Spleen (tissue), 11 donors: Measurements from ENCODE around the gene TBCE. TPM values are rescaled to one million over a fixed set of nuclear protein-coding genes. Genes with fewer than 3 reads are reported as not detected.

Experiments
- DNase-seq: peaks from one replicate; pipeline ENCODE4 v3.0.0-alpha.2; 2020
- H3K27ac ChIP-seq, 8 donors: fragments of 200-600 bp; sonication (generic) in 7 of 8; 1 replicate in 4 of 8; 2 replicates in 4 of 8; pipeline versions ENCODE4 v1.5.0 to v1.8.0; 2016 to 2021; ENCODE audit warnings: inconsistent platforms in 4 of 8, mild to moderate bottlenecking in 4 of 8, moderate library complexity in 1 of 8
- H3K27me3 ChIP-seq, 7 donors: fragments of 200-600 bp; sonication (generic) in 6 of 7; replicated peaks in 1 of 7; 1 replicate in 4 of 7; 2 replicates in 3 of 7; pipeline versions ENCODE4 v1.5.0 to v1.8.0; 2016 to 2021; ENCODE audit warnings: inconsistent platforms in 3 of 7, mild to moderate bottlenecking in 1 of 7
- H3K36me3 ChIP-seq, 6 donors: fragments of 200-600 bp; sonication (generic) in 5 of 6; 1 replicate in 4 of 6; 2 replicates in 2 of 6; pipeline versions ENCODE4 v1.5.0 to v1.8.0; 2016 to 2021; ENCODE audit warnings: inconsistent platforms in 2 of 6
- H3K4me1 ChIP-seq, 6 donors: fragments of 200-600 bp; sonication (generic) in 5 of 6; 1 replicate in 3 of 6; 2 replicates in 3 of 6; pipeline versions ENCODE4 v1.5.0 to v1.8.0; 2016 to 2021; ENCODE audit warnings: inconsistent platforms in 3 of 6
- H3K4me3 ChIP-seq, 8 donors: fragments of 200-600 bp; sonication (generic) in 7 of 8; 1 replicate in 4 of 8; 2 replicates in 4 of 8; pipeline versions ENCODE4 v1.5.0 to v1.8.0; 2016 to 2021; ENCODE audit warnings: inconsistent platforms in 4 of 8, mild to moderate bottlenecking in 4 of 8, moderate library complexity in 2 of 8
- H3K9me3 ChIP-seq, 8 donors: fragments of 200-600 bp; sonication (generic) in 7 of 8; 1 replicate in 4 of 8; 2 replicates in 4 of 8; pipeline versions ENCODE4 v1.5.0 to v1.8.0; 2016 to 2021; ENCODE audit warnings: inconsistent platforms in 4 of 8
- CTCF ChIP-seq, 11 experiments: fragments of 200-600 bp in 7 of 11; fragments of 450-650 bp in 4 of 11; sonication (generic) in 4 of 11; IDR thresholded peaks in 8 of 11; conservative IDR thresholded peaks in 3 of 11; 1 replicate in 7 of 11; 2 replicates in 4 of 11; pipeline versions ENCODE4 v1.4.0 to v1.8.0; 2016 to 2021; ENCODE audit warnings: antibody characterized with exemption in 11 of 11, inconsistent platforms in 4 of 11, mild to moderate bottlenecking in 1 of 11
- POLR2A ChIP-seq, 3 donors: fragments of 450-650 bp; IDR thresholded peaks; one replicate each; pipeline ENCODE4 v1.5.1; 2017; ENCODE audit warnings: antibody characterized with exemption in 3 of 3, mild to moderate bottlenecking in 1 of 3
- POLR2AphosphoS5 ChIP-seq, 3 donors: sonication (generic); formaldehyde crosslinking; IDR thresholded peaks; one replicate each; pipeline ENCODE4 v1.5.1; 2017; ENCODE audit warnings: antibody characterized with exemption in 3 of 3
- WGBS, 5 donors: extraction: QIAGEN DNeasy Blood & Tissue Kit in 3 of 5; methylation state at CpG; one replicate each; pipeline versions ENCODE4 v1.1.5 to v1.1.7; 2013 to 2018; 5-methylcytosine and 5-hydroxymethylcytosine counted together
- intact Hi-C: fragments of 100-400 bp; cut with DNase I; formaldehyde crosslinking; loops from one replicate; pipeline ENCODE4 v1.15.0; 2023; ENCODE audit warnings: low total_unique reads
- polyA plus RNA-seq, 3 donors: library from polyadenylated mRNA; stranded (reverse); fragments of 200-250 nt; gene quantifications; one replicate each; pipeline ENCODE4 v1.2.1, GENCODE V29; 2013
- total RNA-seq, 7 donors: library from RNA; depleted of rRNA in 3 of 7; stranded (reverse); fragments of >200 nt in 3 of 7; fragmentation: NEBNext Ultra II Directional in 4 of 7; extraction: Animal tissue kit (Norgen Biotek cat#: 25700) in 4 of 7; gene quantifications; one replicate each; pipeline versions ENCODE4 v1.1.0 to v1.2.1, GENCODE V29; 2016 to 2021
- donor health status: healthy with polysubstance abuse.
- donor health status: DM: no; HTN: no; CAD: no; lungs with moderate emphysema.
- donor health status: DM: no; HTN: no; CAD: no.
- donor health status: Bipolar disorder and iron deficiency.
- donor health status: healthy.
- donor health status: DM: no; HTN: no; CAD: no.
- donor health status: DM: yes; HTN: yes; CAD: no.

TBCE gene
- total and polyA plus RNA-seq, 10 donors = 13.6 to 30.0 (median 18.2) TPM

- H3K4me3 ChIP-seq = no peak overlapping the region
- H3K27ac ChIP-seq = no peak overlapping the region
- H3K4me1 ChIP-seq = peaks cover 0 to 14% (median 6%) of the 10 kb centered on the region in 6 donors
- peaks cover 0 to 39% (median 3%) of the 10 kb centered on the region in 6 donors for H3K36me3 ChIP-seq
- H3K9me3 ChIP-seq = no peaks in the 10 kb centered on the region
- 91 to 96% (median 93%) methylated on average over 13 of the region's 13 CpGs for WGBS, 5 donors
- intact Hi-C loops = no loop called here
- DNase-seq = no peak
- H3K27me3 ChIP-seq = no peaks in the 10 kb centered on the region
- TF ChIP-seq POLR2AphosphoS5 (IDR thresholded peaks at IDR 0.05) = no peak
- no peak for TF ChIP-seq POLR2A (IDR thresholded peaks at IDR 0.05)
- no peak for TF ChIP-seq CTCF (IDR thresholded peaks at IDR 0.05 in 8 of 11, conservative IDR thresholded peaks at IDR 0.05 in 3 of 11)
Measured at GRCh38 chr1:235426680-235427079, 59.5 kb downstream of the TBCE start.

GRCh38 chr1:235427447-235427846, 60.2 kb downstream of the TBCE start:
- intact Hi-C loops = no loop called here
- Histone ChIP-seq H3K27me3 (no peaks in the 10 kb centered on the region), H3K36me3 (peaks cover 0 to 46% (median 6%) of the 10 kb centered on the region in 6 donors), H3K27ac (no peak overlapping the region), H3K4me1 (peaks cover 0 to 14% (median 6%) of the 10 kb centered on the region in 6 donors), H3K9me3 (no peaks in the 10 kb centered on the region), H3K4me3 (no peak overlapping the region)
- no peak for DNase-seq
- WGBS, 5 donors = 68 to 92% (median 90%) methylated on average over 3 to 4 of the region's 4 CpGs
- TF ChIP-seq POLR2AphosphoS5 (IDR thresholded peaks at IDR 0.05) = no peak
- TF ChIP-seq CTCF (IDR thresholded peaks at IDR 0.05 in 8 of 11, conservative IDR thresholded peaks at IDR 0.05 in 3 of 11) = no peak
- no peak for TF ChIP-seq POLR2A (IDR thresholded peaks at IDR 0.05)

- intact Hi-C loops = no loop called here
- Histone ChIP-seq H3K27ac (no peak overlapping the region), H3K36me3 (peaks cover 0 to 63% (median 17%) of the 10 kb centered on the region in 6 donors), H3K4me3 (no peak overlapping the region), H3K9me3 (no peaks in the 10 kb centered on the region), H3K27me3 (no peaks in the 10 kb centered on the region), H3K4me1 (no peaks in the 10 kb centered on the region)
- DNase-seq = no peak
- WGBS, 5 donors = 95 to 98% (median 95%) methylated on average over 5 of the region's 5 CpGs
- TF ChIP-seq CTCF (IDR thresholded peaks at IDR 0.05 in 8 of 11, conservative IDR thresholded peaks at IDR 0.05 in 3 of 11) (no peak), POLR2AphosphoS5 (IDR thresholded peaks at IDR 0.05) (no peak), POLR2A (IDR thresholded peaks at IDR 0.05) (no peak)
Measured at GRCh38 chr1:235429143-235429542, 61.9 kb downstream of the TBCE start.

- Histone ChIP-seq H3K9me3 (no peaks in the 10 kb centered on the region), H3K4me1 (no peaks in the 10 kb centered on the region), H3K36me3 (peaks cover 0 to 75% (median 25%) of the 10 kb centered on the region in 6 donors), H3K27me3 (no peaks in the 10 kb centered on the region), H3K27ac (no peak overlapping the region), H3K4me3 (no peak overlapping the region)
- intact Hi-C loops = no loop called here
- WGBS, 5 donors = 81 to 92% (median 89%) methylated on average over 6 of the region's 6 CpGs
- no peak for DNase-seq
- no peak for TF ChIP-seq CTCF (IDR thresholded peaks at IDR 0.05 in 8 of 11, conservative IDR thresholded peaks at IDR 0.05 in 3 of 11)
- no peak for TF ChIP-seq POLR2A (IDR thresholded peaks at IDR 0.05)
- no peak for TF ChIP-seq POLR2AphosphoS5 (IDR thresholded peaks at IDR 0.05)
Measured at GRCh38 chr1:235430991-235431390, 63.8 kb downstream of the TBCE start.
